A549 (cell line): ENCODE data around the gene TMEM240.
"Not testable (repeated sequence)": the region's sequence is repeated elsewhere in the genome, so short reads cannot be mapped to it uniquely, and the experiment has no call there.

ENCODE experiments used
- CTCF ChIP-seq: fragments of >200 bp; sonication (Bioruptor Twin); formaldehyde crosslinking; IDR thresholded peaks from 3 replicates; pipeline ENCODE4 v1.5.1; 2016
- EP300 ChIP-seq, 2 experiments: fragments of >200 bp; sonication (Bioruptor Twin); formaldehyde crosslinking; IDR thresholded peaks; 2 replicates in 1 of 2; 3 replicates in 1 of 2; pipeline ENCODE4 v1.6.1; 2016 to 2017
- HMGXB4 ChIP-seq: fragments of 250-450 bp; sonication (Bioruptor Pico); IDR thresholded peaks from 2 replicates; pipeline ENCODE4 v1.5.0; 2021; ENCODE audit warnings: mild to moderate bottlenecking, moderate library complexity, borderline replicate concordance
- MAX ChIP-seq: IDR thresholded peaks from 2 replicates; pipeline ENCODE4 v1.6.1; 2012

- TF ChIP-seq EP300 (IDR thresholded peaks at IDR 0.05); HMGXB4; CTCF; MAX: not testable (repeated sequence)
These were observed 26.0 kb downstream of the TMEM240 start for GRCh38 chr1:1514376-1514775.
